NCI-H2081 treated with DMSO at 0.1 percent for 48 hours (cell line): Measurements from ENCODE around the gene NCBP2.
A peak's percentile ranks its signal among the peaks of the same experiment; 100 is the strongest.

Source experiments
- DNase-seq: peaks from one replicate; lab custom pipeline; 2025; lab: John Stamatoyannopoulos, UW

NCBP2 gene

GRCh38 chr3:196942226-196942914 is at the start of gene NCBP2:
NCBP2 (minus strand) TSS chr3:196942528; CDS start chr3:196942503, 25 bp downstream.
- DNase-seq = peak; percentile 96

DNA sequence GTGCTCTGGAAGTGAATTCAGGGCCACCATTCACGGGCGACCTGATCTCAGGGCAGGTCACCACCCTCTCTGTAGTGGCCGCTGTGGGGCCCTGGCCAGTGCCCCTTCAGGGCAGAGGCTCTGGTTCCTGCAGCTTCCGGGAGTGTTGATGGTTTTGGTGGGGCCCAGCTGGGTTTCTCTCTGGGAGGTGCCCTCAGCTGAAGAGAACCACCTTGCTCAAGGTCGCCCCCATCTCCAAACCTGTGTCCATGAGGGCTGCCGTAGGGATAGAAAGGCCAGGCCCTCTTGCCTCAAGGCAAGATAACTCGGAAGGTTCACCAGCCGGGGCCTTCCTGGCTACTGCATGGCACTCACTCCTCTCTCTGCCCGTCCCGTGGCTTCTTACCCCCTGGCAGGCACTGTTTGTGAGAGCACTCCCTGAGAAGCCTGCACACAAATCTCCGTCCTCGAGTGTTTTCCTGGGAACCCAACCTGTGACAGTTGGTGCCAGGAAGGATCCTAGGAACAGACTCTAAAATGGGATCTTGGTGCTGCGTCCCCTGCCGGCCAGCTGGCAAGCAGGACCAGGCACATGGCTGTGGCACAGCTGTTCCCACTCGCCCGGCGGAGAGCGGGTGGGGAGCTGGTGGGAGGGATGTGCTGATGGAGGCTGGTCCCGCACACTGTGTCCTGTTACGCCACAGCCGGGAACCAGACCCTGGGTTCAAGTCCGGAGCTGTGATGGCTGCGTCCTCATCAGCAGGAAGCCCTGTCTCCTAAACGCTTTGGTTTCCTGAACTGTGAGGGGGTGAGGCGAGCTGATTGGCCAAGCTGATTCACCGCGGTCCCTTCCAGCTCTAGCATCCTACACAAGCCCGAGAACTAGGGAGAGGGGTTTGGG is 49.5 kb upstream of the NCBP2 start:
- no peak for DNase-seq

- no peak for DNase-seq
Measured at GRCh38 chr3:196990601-196991007, 48.3 kb upstream of the NCBP2 start.

DNA sequence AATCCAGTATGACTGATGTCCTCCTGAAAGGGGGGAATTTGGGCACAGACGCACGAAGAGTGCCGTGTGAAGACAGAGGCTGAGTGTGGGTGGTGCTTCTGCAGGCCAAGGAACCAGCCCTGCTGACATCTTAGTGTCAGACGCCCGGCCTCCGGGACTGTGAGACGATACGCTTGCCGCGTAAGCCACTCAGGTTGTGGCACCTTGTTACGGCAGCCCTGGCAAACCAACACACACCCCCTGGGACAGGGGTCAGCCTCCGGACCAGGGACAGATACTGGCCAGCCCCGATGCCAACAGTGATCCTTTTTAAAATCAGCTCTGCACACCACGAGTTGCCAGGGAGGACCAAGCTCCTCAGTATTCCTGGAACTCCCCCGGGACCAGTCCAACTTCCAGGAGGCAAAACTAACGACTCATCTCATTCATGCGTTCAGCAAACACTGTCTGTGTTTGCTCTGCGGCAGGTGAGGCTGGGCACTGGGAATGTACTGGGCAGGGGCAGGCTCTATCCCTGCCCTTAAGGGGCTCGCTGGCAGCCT is 47.5 kb upstream of the NCBP2 start:
- DNase-seq = no peak

DNA sequence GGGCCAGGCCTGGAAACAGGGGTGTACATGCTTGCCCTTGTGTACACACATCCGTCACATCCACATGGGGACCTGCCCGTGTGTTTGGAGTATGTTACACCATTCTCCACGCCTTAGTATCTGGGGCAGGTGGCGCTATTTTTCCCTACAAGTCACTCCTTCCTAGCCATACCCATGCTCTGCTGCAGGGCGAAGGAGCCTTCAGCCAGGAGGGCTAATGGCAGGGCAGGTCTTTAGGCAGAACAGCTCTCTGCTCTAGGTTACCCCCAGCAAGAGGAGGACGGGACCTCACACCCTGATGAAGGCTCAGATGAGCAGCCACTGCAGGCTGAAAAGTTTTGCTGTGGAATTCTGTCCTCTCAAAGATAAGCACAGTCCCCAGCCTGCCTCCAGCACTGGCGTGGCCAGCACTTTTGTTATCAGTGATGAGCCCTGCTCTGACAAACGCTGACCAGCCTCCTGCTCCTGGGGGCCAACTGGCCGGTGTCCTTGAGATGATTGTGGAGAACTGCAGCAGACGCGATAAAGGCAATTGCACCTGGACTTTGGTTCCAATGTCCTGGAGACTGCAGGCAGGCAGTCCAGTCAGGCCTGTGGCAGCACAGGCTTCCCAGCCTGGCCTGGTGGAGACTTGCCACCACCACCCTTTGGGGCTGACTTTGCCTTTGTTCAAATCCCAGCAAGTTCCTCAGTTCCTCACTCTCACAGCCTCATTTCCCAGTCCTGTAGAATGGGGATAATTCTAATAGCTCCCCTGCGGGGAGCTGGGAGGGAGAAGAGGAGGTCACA is 46.1 kb upstream of the NCBP2 start:
- no peak for DNase-seq

- no peak for DNase-seq
Measured at GRCh38 chr3:196987022-196987421, 44.7 kb upstream of the NCBP2 start.

- DNase-seq = no peak
Measured at GRCh38 chr3:196985954-196986885, 43.9 kb upstream of the NCBP2 start.

DNA sequence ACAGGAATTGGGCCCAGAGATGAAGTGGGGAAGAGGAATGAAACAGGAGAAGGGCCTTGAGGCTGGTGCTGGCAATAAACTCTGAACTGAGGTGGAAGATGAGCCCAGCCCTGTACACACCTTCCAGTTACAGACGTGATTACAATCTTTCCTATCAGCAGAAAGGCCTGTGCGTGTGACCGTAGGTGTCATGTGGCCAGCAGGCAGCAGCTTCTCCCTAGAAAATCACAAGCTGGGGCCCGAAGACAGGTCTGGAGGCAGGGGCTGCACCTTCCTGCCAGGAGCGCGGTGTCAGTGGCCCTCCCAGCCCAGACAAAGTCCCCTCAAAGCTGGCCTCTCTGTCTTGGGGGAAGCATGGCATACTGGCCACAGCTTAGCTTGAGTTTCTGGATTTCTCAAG is 43.0 kb upstream of the NCBP2 start:
- DNase-seq = no peak

- no peak for DNase-seq
Measured at GRCh38 chr3:196983186-196983585, 40.9 kb upstream of the NCBP2 start.

DNA sequence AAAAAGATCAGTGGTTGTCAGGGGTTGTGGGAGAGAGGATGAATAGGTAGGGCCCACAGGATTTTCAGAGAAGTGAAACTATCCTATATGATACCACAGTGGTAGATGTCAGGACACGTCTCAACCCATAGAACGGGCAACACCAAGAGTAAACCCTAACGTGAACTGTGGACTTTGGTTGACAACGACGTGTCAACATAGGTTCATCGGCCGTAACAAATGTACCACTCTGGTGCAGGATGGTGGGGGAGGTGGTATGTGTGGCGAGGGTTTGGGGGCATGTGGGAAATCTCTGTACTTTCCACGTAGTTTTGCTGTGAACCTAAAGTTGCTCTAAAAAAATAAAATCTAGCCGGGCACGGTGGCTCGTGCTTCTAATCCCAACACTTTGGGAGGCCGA is 39.3 kb upstream of the NCBP2 start:
- no peak for DNase-seq

DNA sequence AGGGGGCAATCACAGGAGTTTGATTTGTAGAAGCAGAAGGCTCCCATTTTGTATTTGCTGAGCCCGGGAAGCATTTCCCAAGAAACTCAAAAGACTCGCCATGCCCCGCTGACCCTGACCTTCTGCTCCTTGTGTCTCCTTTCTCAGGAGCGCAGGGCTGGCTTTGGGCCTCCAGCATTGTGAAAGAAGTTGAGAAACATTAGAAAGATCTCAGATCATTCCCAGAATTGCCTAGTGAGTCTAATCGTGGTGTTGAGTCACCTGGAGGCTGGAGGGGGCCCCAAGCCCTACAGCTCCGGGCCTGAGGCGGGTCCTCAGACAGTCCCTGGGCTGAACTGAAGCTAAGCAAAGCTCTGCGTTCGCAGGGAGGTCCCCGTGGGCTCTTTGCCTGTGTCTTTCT is 37.2 kb upstream of the NCBP2 start:
- no peak for DNase-seq

GRCh38 chr3:196976941-196977340 is 34.6 kb upstream of the NCBP2 start:
- DNase-seq = no peak

DNA sequence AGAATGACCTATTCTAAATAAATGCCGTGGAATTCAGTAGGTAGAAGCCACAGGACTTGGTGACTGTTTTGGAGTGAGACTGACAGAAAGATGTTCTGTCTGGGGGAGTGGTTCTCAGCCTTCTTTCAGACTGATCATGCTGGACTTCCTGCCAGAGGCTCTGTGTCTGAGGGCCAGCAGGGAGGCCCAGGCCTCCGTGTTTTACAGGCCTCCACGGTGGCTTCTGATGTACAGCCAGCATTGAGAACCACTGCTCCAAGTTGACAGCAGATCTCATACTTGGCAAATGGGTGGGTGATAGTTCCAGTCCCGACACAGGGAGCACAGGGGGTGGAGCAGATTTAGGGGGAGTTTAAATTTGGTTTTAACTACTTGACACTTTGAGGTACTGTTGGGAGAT is 33.0 kb upstream of the NCBP2 start:
- DNase-seq = no peak

- DNase-seq = no peak
Measured at GRCh38 chr3:196974661-196975060, 32.3 kb upstream of the NCBP2 start.

DNA sequence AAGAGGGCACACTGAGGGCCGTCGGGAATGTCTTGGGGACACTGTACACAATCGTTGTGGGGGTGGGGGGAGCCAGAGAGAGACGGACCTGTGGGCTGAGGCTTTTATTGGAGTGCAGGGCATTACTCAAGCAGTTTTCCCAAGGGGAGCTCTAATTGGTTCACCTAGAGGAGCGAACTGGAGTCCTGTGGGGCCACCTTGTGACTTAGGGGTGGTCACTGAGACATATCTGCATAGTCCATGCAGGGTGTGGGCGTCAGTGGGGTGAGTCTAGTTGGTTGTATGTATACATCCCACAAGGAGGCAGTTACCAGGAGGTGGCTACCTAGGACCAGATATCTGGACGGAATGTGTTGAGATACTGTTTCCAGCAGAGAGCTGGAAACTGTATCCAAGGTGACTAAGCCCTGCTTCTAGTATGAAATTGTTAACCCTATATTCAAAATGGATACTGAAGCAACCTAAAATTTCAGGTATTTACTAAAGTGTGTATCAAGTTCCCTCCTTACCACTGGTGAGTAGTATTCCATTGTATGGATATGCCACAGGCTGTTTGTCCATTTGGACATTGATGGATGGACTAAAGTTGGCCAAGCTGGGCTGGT is 28.9 kb upstream of the NCBP2 start:
- no peak for DNase-seq

DNA sequence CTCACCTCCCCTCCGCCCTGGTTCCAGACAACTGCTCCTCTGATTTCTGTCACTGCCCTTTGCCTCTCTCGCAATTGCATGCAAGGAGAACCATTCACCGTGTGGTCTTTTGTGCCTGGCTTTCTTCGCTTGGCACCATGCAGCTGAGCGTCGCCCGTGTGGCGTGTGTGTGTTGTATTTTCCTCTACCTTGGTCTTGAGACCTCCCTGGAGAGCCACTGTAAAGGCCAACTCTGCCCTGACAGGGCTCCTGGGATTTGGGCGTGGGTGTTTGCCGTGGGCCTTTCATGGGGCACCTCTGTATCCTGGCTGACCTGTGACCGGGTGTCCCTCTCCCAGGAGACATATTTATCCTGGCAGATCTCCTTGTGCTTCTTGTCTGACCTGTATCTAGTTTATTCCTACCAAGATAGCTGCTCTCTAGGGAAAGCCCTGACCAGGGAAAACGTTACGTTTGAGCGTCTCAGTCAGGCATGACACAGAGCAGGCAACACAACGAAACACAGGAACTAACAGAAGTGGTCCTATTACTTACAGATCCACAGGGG is 28.3 kb upstream of the NCBP2 start:
- DNase-seq = no peak

DNA sequence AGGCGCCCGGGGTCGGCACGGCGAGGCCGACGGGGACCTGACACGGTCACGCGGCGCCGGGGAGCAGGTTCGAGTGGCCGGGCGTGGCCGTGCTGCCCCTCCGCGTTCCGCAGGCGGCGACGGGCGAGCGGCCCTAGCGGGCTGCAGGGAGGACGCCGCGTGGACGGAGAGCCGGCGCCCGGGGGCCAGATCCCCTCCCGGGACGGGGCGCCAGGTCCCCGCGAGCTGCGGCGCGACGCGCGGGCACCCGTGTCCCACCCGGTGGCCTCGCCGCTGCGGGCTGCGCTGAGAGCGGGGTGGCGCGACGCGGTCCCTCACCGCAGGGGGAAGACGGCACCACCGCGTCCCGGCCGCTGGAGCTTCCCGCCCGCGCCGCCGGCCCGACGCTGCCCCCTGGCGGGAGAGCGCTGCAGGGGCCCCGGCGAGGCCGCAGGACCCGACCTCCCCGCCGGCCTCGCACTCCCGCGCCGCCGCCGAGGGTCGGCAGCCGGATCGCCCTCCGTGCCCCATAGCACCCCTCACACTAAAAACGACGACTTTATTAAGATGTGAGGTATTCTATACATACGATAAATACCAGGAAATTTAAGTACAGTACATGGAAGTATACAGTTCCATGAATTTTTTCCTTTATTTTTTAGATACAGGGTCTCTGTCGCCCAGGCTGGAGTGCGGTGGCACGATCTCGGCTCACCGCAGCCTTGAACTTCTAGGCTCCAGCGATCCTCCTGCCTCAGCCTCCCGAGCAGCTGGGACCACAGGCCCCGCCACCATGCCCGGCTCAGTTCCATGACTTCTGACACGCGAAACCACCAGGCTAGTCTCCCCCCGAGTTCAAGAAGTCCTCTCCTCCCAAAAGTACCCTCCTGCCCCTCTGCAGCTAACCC is 27.6 kb upstream of the NCBP2 start:
- DNase-seq = no peak

- DNase-seq = no peak
Measured at GRCh38 chr3:196969134-196969659, 26.9 kb upstream of the NCBP2 start.
